HG03460 (cell line): Measurements from ENCODE around the gene COQ2.
"Not testable (repeated sequence)": the region's sequence is repeated elsewhere in the genome, so short reads cannot be mapped to it uniquely, and the experiment has no call there.

ENCODE experiments used
- ATAC-seq: cut with Tn5 transposase; IDR thresholded peaks from one replicate; pipeline ENCODE4 v1.9.1; 2021; ENCODE audit not compliant: unreplicated experiment

The COQ2 gene, protein sequence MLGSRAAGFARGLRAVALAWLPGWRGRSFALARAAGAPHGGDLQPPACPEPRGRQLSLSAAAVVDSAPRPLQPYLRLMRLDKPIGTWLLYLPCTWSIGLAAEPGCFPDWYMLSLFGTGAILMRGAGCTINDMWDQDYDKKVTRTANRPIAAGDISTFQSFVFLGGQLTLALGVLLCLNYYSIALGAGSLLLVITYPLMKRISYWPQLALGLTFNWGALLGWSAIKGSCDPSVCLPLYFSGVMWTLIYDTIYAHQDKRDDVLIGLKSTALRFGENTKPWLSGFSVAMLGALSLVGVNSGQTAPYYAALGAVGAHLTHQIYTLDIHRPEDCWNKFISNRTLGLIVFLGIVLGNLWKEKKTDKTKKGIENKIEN

DNA sequence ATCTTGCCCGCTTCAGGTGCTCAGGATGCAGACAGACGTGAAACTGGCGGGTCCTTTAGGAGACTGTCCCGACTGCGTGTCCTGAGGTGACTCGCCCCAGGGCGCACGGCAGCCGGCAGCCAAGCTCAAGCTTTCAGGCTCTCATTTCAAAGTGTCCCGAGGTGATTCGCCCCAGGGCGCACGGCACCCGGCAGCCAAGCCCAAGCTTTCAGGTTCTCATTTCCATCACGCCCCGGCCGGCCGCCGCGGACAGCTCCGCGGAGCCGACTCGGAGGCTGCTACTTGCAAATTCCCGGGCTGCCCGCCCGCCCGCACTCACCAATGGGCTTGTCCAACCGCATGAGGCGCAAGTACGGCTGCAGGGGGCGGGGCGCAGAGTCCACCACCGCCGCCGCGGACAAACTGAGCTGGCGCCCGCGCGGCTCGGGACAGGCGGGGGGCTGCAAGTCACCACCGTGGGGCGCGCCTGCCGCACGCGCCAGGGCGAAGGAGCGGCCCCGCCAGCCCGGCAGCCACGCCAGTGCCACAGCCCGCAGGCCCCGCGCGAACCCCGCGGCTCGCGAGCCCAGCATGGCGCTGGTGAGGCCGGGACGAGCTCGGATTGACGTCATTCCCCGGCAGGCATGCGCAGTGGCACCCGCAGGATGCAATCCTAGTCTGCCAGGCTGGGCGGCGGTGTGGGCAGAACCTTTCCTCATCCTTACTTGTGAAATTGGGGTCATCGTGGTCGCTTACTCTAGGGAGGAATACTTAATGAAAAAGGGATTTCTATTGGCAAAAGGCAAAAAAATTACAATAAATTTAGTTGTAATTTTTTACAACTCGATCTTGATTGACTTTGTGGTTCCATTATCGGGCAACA lies at the start of gene COQ2:
TSS of gene COQ2 (minus strand) at position 606 of the 862 bp plus-strand sequence. CDS start at position 572, 34 bp downstream.
- peak; percentile 88 for ATAC-seq

GRCh38 chr4:83331956-83332355 lies 47.4 kb upstream of the COQ2 start:
- no peak for ATAC-seq

DNA sequence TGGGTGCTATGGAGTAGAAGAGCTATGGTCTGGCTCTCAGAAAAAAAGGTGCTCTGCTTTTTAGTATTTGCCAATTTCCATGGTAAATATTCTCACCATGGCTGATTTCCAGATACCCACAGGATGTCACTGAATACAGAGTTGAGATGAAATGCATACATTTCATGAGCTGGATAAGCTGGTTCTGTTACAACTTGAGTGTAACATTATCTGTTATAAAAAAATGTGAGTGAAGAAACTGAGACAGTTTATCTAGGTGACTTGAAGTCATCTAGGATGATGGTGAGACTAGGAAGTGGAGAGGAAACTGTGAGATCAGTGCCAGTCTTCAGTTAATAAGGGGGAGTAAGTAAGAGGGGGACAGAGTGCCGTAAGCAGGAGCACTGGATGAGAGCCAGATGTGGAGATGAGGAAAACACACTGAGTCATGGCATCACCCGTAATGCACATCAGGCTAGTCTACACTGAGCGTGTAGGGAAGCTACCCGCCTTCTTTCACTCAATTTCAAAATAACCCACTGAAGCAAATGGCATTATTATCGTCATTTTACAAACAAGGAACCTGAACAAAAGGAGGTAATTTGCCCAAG lies 45.0 kb upstream of the COQ2 start:
- no peak for ATAC-seq

DNA sequence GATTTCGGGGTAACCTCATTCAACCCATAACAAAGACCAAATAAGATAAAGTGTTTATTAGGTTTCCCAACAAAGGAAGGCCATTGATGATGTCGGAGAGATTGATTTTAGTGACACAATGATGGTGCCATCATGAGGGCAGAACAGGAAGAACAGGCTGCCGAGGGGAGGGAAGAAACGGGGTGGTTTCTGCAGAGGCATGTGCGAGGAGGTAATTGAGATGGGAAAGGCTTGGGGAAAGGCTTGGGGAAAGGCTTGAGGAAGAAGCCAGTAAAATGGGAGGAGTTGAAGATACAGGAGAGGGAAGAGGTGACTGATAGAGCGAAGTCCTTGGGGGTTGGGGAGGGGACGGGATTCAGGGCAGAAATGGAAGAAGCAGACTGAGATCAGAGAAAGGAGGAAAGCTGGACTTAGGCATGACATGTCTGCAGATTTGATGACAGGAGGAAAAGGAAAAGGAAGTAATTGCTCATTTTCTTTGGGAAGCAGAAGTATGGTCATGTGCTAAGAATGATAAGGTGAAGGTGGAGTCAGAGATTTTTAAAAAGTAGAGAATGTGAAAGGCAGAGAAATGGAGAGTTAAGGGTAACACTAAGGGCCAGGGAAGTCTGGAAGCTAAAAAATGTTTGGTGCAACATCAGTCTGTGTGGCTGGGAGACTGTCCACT lies 44.1 kb upstream of the COQ2 start:
- ATAC-seq = no peak

- ATAC-seq = no peak
Observed at GRCh38 chr4:83326546-83326945, 41.9 kb upstream of the COQ2 start.

GRCh38 chr4:83325306-83325705 lies 40.7 kb upstream of the COQ2 start:
- not testable (repeated sequence) for ATAC-seq

GRCh38 chr4:83323136-83323535 lies 38.5 kb upstream of the COQ2 start:
- no peak for ATAC-seq

DNA sequence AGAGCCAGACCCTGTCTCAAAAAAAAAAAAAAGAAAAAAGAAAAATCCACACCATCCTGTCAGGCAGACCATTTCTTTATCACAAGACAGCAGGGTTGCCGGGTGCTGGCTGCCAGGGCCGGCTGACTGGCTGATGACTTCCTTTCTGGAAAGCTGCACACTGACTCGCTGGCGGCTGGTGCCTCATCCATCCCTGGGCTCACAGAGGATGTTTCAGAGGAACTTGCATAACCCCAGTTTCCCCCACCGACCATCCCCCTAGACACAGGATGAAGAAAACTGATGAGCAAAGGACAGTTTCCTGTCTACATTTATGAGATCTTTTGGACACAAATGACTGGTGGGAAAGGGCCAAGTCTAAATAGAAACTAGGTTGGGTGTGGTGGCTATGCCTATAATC lies 36.0 kb upstream of the COQ2 start:
- no peak for ATAC-seq

GRCh38 chr4:83318666-83319065 lies 34.1 kb upstream of the COQ2 start:
- ATAC-seq = no peak

- ATAC-seq = no peak
Observed at GRCh38 chr4:83317671-83318070, 33.1 kb upstream of the COQ2 start.

GRCh38 chr4:83316459-83317165 lies 32.0 kb upstream of the COQ2 start:
- ATAC-seq = no peak

GRCh38 chr4:83315341-83315870 lies 30.8 kb upstream of the COQ2 start:
- no peak for ATAC-seq

DNA sequence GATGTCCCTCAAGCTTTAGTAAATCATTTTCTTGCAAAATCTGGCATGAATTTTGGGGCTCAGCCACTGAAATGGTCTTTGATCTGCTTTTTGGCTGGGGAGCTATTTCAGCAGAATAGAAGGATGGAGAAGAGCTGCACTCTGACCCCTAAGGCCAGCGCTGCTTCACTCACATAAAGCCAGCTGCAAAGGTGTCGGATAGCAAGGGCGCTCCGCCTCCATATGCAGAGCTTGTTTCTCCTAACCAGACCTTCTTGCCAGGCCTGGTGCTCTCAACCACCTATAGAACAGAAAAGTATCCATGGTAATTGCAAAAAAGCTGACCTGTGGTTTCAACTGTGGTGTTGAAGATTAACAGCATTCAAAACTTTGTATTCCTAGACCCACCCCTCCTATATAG lies 24.1 kb upstream of the COQ2 start:
- no peak for ATAC-seq

DNA sequence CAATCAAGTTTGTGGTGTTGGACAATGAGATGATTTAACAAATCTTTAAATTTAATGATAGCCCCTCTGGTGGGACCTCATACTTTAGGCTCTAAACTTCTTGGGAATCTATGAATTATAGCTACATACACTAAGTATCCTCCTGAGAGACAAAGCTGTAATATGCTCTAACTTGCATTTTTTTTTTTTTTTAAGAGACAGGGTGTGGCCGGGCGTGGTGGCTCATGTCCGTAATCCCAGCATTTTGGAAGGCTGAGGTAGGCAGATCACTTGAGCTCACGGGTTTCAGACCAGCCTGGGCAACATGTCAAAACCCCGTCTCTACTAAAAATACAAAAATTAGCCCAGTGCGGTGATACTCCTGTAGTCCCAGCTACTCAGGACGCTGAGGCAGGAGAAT lies 23.3 kb upstream of the COQ2 start:
- ATAC-seq = no peak

- ATAC-seq = no peak
Observed at GRCh38 chr4:83305187-83305586, 20.6 kb upstream of the COQ2 start.

DNA sequence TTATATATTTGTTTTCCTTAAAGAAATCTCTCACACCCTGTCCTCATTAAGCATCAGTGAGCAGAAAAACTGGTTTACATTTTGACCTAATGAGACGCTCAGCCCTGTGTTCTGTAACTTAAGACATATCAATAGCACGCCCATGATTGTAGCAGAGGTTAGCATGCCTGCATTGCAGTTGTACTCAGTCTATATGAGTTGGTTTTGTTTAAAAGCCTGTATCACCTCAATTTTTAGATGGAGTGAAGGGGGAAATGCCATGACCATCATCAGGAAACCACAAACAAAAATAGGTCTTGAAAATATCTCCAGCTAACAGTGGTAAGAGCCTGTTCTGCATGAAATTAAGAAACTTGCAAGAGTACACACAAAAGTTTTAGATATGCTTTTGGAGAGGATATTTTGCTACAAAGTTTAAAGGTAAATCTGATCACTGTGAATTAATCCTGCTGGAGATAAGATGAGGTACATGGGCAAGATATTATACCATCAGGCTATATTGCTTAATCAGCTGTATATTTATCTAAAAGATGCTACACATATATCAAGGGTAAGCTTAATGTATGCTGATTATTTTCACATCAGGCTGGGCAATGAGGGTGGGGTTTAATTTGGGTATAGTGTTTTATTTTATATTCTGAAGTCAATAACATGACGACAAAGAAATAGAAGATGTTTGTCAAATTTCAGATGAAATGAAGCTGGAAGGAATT lies 13.1 kb upstream of the COQ2 start:
- no peak for ATAC-seq

DNA sequence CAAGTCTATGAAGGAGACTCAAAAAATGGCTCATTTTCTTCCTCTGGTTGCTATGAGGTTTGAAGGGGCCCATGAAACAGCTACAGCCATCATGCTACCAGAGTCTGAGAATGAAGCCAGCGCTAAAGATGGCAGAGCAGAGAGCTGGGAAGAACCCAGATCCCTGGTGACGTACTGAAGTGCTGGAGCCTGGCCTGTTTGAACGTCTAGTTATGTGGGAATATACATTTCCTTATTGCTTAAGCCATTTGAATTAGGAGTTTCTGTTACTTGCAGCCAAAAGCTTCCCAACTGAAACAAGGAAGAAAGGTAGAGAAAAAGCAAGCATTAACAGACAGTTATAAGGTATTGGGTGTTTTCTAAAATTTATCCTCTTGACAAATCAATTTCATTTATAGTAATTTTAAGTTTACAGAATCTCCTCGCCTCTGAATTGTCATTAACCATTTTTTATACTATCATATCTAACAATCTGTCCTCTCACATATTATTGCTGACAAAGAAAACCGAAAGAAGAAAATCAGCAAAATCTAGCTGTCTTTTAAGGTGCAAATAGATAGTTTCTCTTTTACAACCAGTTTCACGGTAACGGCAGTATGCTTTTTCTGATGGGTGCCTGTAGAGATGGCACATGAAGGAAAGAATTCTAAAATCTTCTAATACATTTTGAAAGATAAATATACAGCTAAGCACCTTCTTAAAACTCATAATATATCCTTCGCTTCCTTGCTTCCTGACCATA lies 8.9 kb upstream of the COQ2 start:
- ATAC-seq = no peak

GRCh38 chr4:83290059-83290774 lies 5.6 kb upstream of the COQ2 start:
- not testable (repeated sequence) for ATAC-seq
